Activated CD8-positive, alpha-beta T cell treated with anti-CD3 and anti-CD28 coated beads for 36 hours (primary cell): Measurements from ENCODE around the gene ANKRA2. TPM values are rescaled to one million over a fixed set of nuclear protein-coding genes. Genes with fewer than 3 reads are reported as not detected.
"Not testable (repeated sequence)": the region's sequence is repeated elsewhere in the genome, so short reads cannot be mapped to it uniquely, and the experiment has no call there.

Experiments used
- ATAC-seq: fragments of 200-7000 bp; cut with Tn5 transposase; one replicate; pipeline ENCODE4 v1.10.0; 2021; ENCODE audit warnings: mild to moderate bottlenecking, moderate library complexity
- CTCF ChIA-PET: fragments of 350-600 bp; sonication (Branson Sonifier 250); formaldehyde crosslinking; loops from one replicate; lab custom pipeline; 2021; ENCODE audit warnings: antibody characterized with exemption; lab: Charles Lee
- POLR2A ChIA-PET: fragments of 350-600 bp; sonication (Branson Sonifier 250); formaldehyde crosslinking; loops from one replicate; lab custom pipeline; 2021; ENCODE audit warnings: antibody characterized with exemption; lab: Charles Lee
- DNase-seq: peaks from one replicate; pipeline ENCODE4 v3.0.0-alpha.2; 2020
- H3K27ac Mint-ChIP-seq: one replicate; pipeline ENCODE4 v1.8.0; 2021; ENCODE audit warnings: mild to moderate bottlenecking, mixed read lengths
- H3K27me3 Mint-ChIP-seq: one replicate; pipeline ENCODE4 v1.8.0; 2021; ENCODE audit warnings: mixed read lengths
- H3K36me3 Mint-ChIP-seq: one replicate; pipeline ENCODE4 v1.8.0; 2021; ENCODE audit warnings: low read depth, mixed read lengths
- H3K4me1 Mint-ChIP-seq: one replicate; pipeline ENCODE4 v1.8.0; 2021; ENCODE audit warnings: low read depth, mixed read lengths
- H3K4me3 Mint-ChIP-seq: one replicate; pipeline ENCODE4 v1.8.0; 2021; ENCODE audit warnings: mild to moderate bottlenecking, moderate library complexity, mixed read lengths
- H3K9me3 Mint-ChIP-seq: one replicate; pipeline ENCODE4 v1.8.0; 2021; ENCODE audit warnings: mixed read lengths
- intact Hi-C: fragments of 100-400 bp; cut with micrococcal nuclease; formaldehyde crosslinking; loops from one replicate; pipeline ENCODE4 v1.10.0; 2022
- total RNA-seq, 2 experiments: library from RNA; stranded (reverse); gene quantifications; one replicate each; pipeline ENCODE4 v1.2.3, GENCODE V29; 2021
- TF ChIP-seq, protein P1 (sequence below): fragments of 200-600 bp; IDR thresholded peaks from one replicate; pipeline ENCODE4 v1.8.0; 2022; ENCODE audit warnings: antibody characterized with exemption, mild to moderate bottlenecking

ANKRA2 gene
- total RNA-seq, 2 experiments from 2014 or later, result 20.2 to 22.0 TPM

GRCh38 chr5:73515232-73515631, 50.2 kb downstream of the ANKRA2 start:
- ATAC-seq (no peak), DNase-seq (no peak)
- Mint-ChIP-seq H3K27ac (no peak overlapping the region), H3K4me3 (no peak overlapping the region), H3K4me1 (peaks cover 9% of the 10 kb centered on the region), H3K27me3 (no peaks in the 10 kb centered on the region), H3K36me3 (no peaks in the 10 kb centered on the region), H3K9me3 (no peaks in the 10 kb centered on the region)
- TF ChIP-seq, protein P1, sequence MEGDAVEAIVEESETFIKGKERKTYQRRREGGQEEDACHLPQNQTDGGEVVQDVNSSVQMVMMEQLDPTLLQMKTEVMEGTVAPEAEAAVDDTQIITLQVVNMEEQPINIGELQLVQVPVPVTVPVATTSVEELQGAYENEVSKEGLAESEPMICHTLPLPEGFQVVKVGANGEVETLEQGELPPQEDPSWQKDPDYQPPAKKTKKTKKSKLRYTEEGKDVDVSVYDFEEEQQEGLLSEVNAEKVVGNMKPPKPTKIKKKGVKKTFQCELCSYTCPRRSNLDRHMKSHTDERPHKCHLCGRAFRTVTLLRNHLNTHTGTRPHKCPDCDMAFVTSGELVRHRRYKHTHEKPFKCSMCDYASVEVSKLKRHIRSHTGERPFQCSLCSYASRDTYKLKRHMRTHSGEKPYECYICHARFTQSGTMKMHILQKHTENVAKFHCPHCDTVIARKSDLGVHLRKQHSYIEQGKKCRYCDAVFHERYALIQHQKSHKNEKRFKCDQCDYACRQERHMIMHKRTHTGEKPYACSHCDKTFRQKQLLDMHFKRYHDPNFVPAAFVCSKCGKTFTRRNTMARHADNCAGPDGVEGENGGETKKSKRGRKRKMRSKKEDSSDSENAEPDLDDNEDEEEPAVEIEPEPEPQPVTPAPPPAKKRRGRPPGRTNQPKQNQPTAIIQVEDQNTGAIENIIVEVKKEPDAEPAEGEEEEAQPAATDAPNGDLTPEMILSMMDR, result no peak
- CTCF ChIA-PET, result interaction anchor here (0.9 to 1.6 kb wide), 3 partner anchors 20 to 114 kb away, joined by 3 to 15 read pairs (median 3); no protein-coding TSS in a partner anchor
- POLR2A ChIA-PET, result no interaction called here
- intact Hi-C loops, result no loop called here

DNA sequence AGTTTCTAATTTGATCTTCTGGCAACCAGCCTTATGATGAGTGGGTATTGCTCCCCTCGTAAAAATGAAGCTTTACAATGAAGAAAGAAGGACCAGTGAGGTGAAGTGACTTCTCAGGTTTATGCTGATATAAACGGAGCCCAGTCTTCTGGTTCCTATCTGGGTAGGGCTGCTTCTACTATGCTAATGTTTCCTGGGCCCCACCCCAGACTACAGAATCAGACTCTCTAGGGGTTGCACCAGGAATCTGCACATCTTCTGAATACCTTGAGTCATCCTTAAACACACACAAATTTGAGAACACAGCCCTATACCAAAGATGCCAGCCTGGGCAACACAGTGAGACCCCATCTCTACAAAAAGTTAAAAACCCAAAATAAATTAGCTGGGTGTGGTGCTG, 51.0 kb downstream of the ANKRA2 start:
- ATAC-seq, result no peak
- Mint-ChIP-seq H3K36me3 (no peaks in the 10 kb centered on the region), H3K9me3 (no peaks in the 10 kb centered on the region), H3K27ac (no peak overlapping the region), H3K4me1 (peaks cover 2% of the 10 kb centered on the region), H3K4me3 (no peak overlapping the region), H3K27me3 (no peaks in the 10 kb centered on the region)
- ChIA-PET CTCF (interaction anchor here (1.6 kb wide), 1 partner anchor 23 kb away, joined by 15 read pairs; no protein-coding TSS in a partner anchor), POLR2A (interaction anchor here (1.0 kb wide), 1 partner anchor 14 kb away, joined by 3 read pairs; no protein-coding TSS in a partner anchor)
- DNase-seq, result no peak
- TF ChIP-seq, protein P1, result no peak
- intact Hi-C loops, result no loop called here

GRCh38 chr5:73513996-73514395, 51.4 kb downstream of the ANKRA2 start:
- ChIA-PET CTCF (no interaction called here), POLR2A (interaction anchor here (1.0 kb wide), 1 partner anchor 14 kb away, joined by 3 read pairs; no protein-coding TSS in a partner anchor)
- H3K27ac Mint-ChIP-seq, result no peak overlapping the region
- intact Hi-C loops, result no loop called here
- ATAC-seq, result no peak
- no peaks in the 10 kb centered on the region for H3K36me3 Mint-ChIP-seq
- no peaks in the 10 kb centered on the region for H3K9me3 Mint-ChIP-seq
- no peaks in the 10 kb centered on the region for H3K27me3 Mint-ChIP-seq
- no peaks in the 10 kb centered on the region for H3K4me1 Mint-ChIP-seq
- no peak for DNase-seq
- TF ChIP-seq, protein P1, result no peak
- H3K4me3 Mint-ChIP-seq, result no peak overlapping the region

- ChIA-PET POLR2A (interaction anchor here (1.3 kb wide), 1 partner anchor 60 kb away, joined by 5 read pairs; no protein-coding TSS in a partner anchor), CTCF (interaction anchor here (1.5 kb wide), 1 partner anchor 28 kb away, joined by 5 read pairs; no protein-coding TSS in a partner anchor)
- H3K27ac Mint-ChIP-seq, H3K9me3 Mint-ChIP-seq, intact Hi-C loops, DNase-seq, H3K27me3 Mint-ChIP-seq, H3K4me3 Mint-ChIP-seq, H3K4me1 Mint-ChIP-seq: not testable (repeated sequence)
- ATAC-seq, result peak; percentile 61
- H3K36me3 Mint-ChIP-seq, result peaks cover 24% of the 10 kb centered on the region
Measured at GRCh38 chr5:73508521-73508920, 56.9 kb downstream of the ANKRA2 start.

- TF ChIP-seq, protein P1, result no peak
- POLR2A ChIA-PET, result interaction anchor here (1.0 to 1.5 kb wide), 3 partner anchors 8 to 58 kb away, joined by 3 to 7 read pairs (median 3); partner anchors contain the start of genes ANKRA2 and BTF3
- intact Hi-C loops, result no loop called here
- ATAC-seq (no peak), DNase-seq (no peak)
- Mint-ChIP-seq H3K4me1 (peaks cover 14% of the 10 kb centered on the region), H3K9me3 (no peaks in the 10 kb centered on the region), H3K27me3 (no peaks in the 10 kb centered on the region), H3K36me3 (peaks cover 36% of the 10 kb centered on the region), H3K27ac (no peak overlapping the region), H3K4me3 (no peak overlapping the region)
- CTCF ChIA-PET, result interaction anchor here (0.7 to 1.1 kb wide), 4 partner anchors 9 to 30 kb away, joined by 3 to 5 read pairs (median 4); no protein-coding TSS in a partner anchor
Measured at GRCh38 chr5:73507062-73507461, 58.4 kb downstream of the ANKRA2 start.
